H1 (cell line): ENCODE results near the gene SORCS3.

Source experiments
- CBX8 ChIP-seq: fragments of 300-800, 300-1000 bp; sonication (generic); IDR thresholded peaks from 2 replicates; pipeline ENCODE4 v1.7.1; 2016; ENCODE audit warnings: low read depth, low read length, borderline replicate concordance
- EP300 ChIP-seq, 2 experiments: IDR thresholded peaks; 1 replicate in 1 of 2; 2 replicates in 1 of 2; pipeline ENCODE4 v1.6.1; 2011 to 2012; ENCODE audit warnings: low read depth in 2 of 2, low read length in 2 of 2, mild to moderate bottlenecking in 2 of 2, borderline replicate concordance in 1 of 2, inconsistent platforms in 1 of 2, moderate library complexity in 1 of 2
- EZH2 ChIP-seq: fragments of 200-600 bp; sonication (generic); IDR thresholded peaks from 2 replicates; pipeline ENCODE4 v1.7.1; 2012; ENCODE audit warnings: low read depth, mild to moderate bottlenecking, moderate library complexity, low read length, inconsistent platforms; ENCODE audit not compliant: severe bottlenecking
- FOSL1 ChIP-seq: IDR thresholded peaks from 2 replicates; pipeline ENCODE4 v1.6.1; 2011; ENCODE audit warnings: mild to moderate bottlenecking, low read depth, low read length, moderate library complexity; ENCODE audit not compliant: insufficient read depth
- GABPA ChIP-seq: IDR thresholded peaks from 2 replicates; pipeline ENCODE4 v1.6.1; 2011; ENCODE audit warnings: mild to moderate bottlenecking, low read length, moderate library complexity, borderline replicate concordance; ENCODE audit not compliant: insufficient read depth
- JUND ChIP-seq: IDR thresholded peaks from 2 replicates; pipeline ENCODE4 v1.6.1; 2011; ENCODE audit warnings: mild to moderate bottlenecking, improper control_type of control experiment, low read length
- KDM1A ChIP-seq: fragments of 200-600, 300-600 bp; sonication (generic); IDR thresholded peaks from 2 replicates; pipeline ENCODE4 v1.7.1; 2016; ENCODE audit warnings: mild to moderate bottlenecking, low read length, borderline replicate concordance
- KDM5A ChIP-seq: fragments of 200-600 bp; IDR thresholded peaks from 2 replicates; pipeline ENCODE4 v1.7.1; 2012; ENCODE audit warnings: mild to moderate bottlenecking, low read length, inconsistent platforms, mixed read lengths
- SP1 ChIP-seq: IDR thresholded peaks from 2 replicates; pipeline ENCODE4 v1.6.1; 2011; ENCODE audit warnings: low read depth, low read length
- TF ChIP-seq, protein P1 (sequence below): IDR thresholded peaks from 2 replicates; pipeline ENCODE4 v1.6.1; 2012; ENCODE audit warnings: inconsistent platforms
- TF ChIP-seq, protein P2 (sequence below): IDR thresholded peaks from 2 replicates; pipeline ENCODE4 v1.6.1; 2011; ENCODE audit warnings: low read depth, mild to moderate bottlenecking, low read length; ENCODE audit not compliant: insufficient read depth
- TF ChIP-seq, protein P3 (sequence below), 3 experiments: IDR thresholded peaks; 1 replicate in 2 of 3; 2 replicates in 1 of 3; pipeline versions ENCODE4 v1.5.1 to v1.6.1; 2011; ENCODE audit warnings: low read length in 3 of 3, mild to moderate bottlenecking in 3 of 3, inconsistent platforms in 2 of 3, low read depth in 1 of 3, moderate library complexity in 1 of 3; ENCODE audit not compliant: insufficient read depth in 1 of 3; ENCODE audit errors: control extremely low read depth in 1 of 3

DNA sequence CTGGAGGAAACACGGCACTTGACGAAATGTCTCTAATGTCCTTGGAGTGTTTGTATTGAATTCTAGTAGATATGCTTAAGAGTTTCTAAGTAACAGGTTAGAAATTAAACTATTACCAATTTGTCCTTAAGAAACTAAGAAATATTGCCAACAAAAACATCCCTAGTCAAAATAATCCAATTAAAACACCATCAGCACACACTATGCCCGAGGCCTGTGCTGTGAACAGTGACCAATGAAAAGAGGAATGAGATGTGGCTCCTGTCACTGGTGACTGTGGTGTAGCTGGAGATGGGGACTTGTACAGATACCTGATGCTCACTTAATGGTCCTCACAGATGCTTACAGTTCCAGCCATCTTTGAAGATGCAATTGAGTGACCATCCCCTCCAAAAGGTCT, 651.1 kb downstream of the SORCS3 start:
- TF ChIP-seq KDM1A (no peak), EP300 (IDR thresholded peaks at IDR 0.05; ENCODE audit: borderline replicate concordance in 1 of 2, low read depth in 2 of 2, low read length in 2 of 2) (no peak), FOSL1 (no peak), SP1 (no peak), JUND (no peak), GABPA (no peak), CBX8 (no peak), KDM5A (no peak), EZH2 (no peak)
- TF ChIP-seq, protein P1, sequence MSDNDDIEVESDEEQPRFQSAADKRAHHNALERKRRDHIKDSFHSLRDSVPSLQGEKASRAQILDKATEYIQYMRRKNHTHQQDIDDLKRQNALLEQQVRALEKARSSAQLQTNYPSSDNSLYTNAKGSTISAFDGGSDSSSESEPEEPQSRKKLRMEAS: no peak
- TF ChIP-seq, protein P2, sequence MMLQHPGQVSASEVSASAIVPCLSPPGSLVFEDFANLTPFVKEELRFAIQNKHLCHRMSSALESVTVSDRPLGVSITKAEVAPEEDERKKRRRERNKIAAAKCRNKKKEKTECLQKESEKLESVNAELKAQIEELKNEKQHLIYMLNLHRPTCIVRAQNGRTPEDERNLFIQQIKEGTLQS: no peak
- TF ChIP-seq, protein P3, sequence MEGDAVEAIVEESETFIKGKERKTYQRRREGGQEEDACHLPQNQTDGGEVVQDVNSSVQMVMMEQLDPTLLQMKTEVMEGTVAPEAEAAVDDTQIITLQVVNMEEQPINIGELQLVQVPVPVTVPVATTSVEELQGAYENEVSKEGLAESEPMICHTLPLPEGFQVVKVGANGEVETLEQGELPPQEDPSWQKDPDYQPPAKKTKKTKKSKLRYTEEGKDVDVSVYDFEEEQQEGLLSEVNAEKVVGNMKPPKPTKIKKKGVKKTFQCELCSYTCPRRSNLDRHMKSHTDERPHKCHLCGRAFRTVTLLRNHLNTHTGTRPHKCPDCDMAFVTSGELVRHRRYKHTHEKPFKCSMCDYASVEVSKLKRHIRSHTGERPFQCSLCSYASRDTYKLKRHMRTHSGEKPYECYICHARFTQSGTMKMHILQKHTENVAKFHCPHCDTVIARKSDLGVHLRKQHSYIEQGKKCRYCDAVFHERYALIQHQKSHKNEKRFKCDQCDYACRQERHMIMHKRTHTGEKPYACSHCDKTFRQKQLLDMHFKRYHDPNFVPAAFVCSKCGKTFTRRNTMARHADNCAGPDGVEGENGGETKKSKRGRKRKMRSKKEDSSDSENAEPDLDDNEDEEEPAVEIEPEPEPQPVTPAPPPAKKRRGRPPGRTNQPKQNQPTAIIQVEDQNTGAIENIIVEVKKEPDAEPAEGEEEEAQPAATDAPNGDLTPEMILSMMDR (IDR thresholded peaks at IDR 0.05; ENCODE audit: control extremely low read depth in 1 of 3, insufficient read depth in 1 of 3, low read depth in 1 of 3, low read length in 3 of 3): no peak
